HL-60 (cell line): ENCODE results near the gene COL19A1.

Experiments
- DNase-seq, 2 experiments: peaks; one replicate each; pipeline ENCODE4 v3.0.0-alpha.2; 2010 to 2020; ENCODE audit warnings: low read depth in 1 of 2, low spot score in 1 of 2
- H3K27ac ChIP-seq: fragments of 250-450 bp; sonication (Bioruptor Pico); replicated peaks from 2 replicates; pipeline ENCODE4 v1.5.1; 2020; ENCODE audit warnings: mild to moderate bottlenecking, moderate library complexity
- H3K27me3 ChIP-seq: fragments of 250-450 bp; sonication (Bioruptor Pico); 2 replicates; pipeline ENCODE4 v1.5.1; 2021; ENCODE audit warnings: mild to moderate bottlenecking, moderate library complexity; ENCODE audit not compliant: insufficient read depth, poor library complexity, severe bottlenecking
- H3K4me3 ChIP-seq: replicated peaks from 2 replicates; pipeline ENCODE4 v1.5.1; 2011; ENCODE audit warnings: mild to moderate bottlenecking, control low read depth, low read length; ENCODE audit not compliant: insufficient read depth
- GABPA ChIP-seq: IDR thresholded peaks from 2 replicates; pipeline ENCODE4 v1.6.1; 2012; ENCODE audit warnings: low read depth
- POLR2AphosphoS5 ChIP-seq: IDR thresholded peaks from 2 replicates; pipeline ENCODE4 v1.6.1; 2012; ENCODE audit warnings: low read depth
- SPI1 ChIP-seq: IDR thresholded peaks from 2 replicates; pipeline ENCODE4 v1.6.1; 2012; ENCODE audit warnings: low read depth, mild to moderate bottlenecking, borderline replicate concordance
- TF ChIP-seq, protein P1 (sequence below): IDR thresholded peaks from one replicate; pipeline ENCODE4 v1.5.1; 2011; ENCODE audit warnings: low read length, control low read depth, inconsistent platforms; ENCODE audit not compliant: insufficient read depth
- TF ChIP-seq, protein P2 (sequence below): IDR thresholded peaks from 2 replicates; pipeline ENCODE4 v1.6.1; 2012; ENCODE audit warnings: low read depth; ENCODE audit not compliant: insufficient replicate concordance

The COL19A1 gene

DNA sequence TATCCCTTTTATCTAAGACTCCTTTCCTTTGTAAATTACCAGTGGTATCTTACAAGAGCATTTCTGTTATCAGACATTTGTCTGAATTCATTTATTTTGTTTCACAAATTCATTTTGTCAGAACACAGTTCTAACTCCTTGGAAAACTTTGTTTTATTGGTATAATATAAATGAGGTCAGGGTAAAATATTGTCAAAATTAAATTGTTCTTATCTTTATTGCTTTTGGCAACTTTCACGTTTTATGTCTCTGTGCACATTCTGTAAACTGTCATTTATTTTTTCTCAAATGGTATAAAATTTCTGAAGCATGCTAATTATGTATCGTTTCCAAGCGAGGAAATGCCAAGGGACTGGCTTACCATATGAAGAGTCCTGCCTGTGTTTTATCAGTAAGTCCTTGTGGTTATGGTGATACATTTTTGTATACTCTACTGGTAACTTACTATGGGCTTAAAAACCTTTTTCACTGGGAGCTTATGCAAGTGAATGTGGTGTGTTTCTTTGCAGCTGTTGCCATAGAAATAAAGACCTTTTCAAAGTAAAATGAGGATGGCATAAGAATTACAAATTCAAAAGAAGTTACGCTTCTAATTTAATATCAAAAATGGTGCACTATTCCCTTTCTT, 214.2 kb downstream of the COL19A1 start:
- no peak for DNase-seq
- H3K27ac ChIP-seq: no peak overlapping the region
- H3K4me3 ChIP-seq: no peak overlapping the region
- no peaks in the 10 kb centered on the region for H3K27me3 ChIP-seq
- TF ChIP-seq SPI1 (no peak), GABPA (no peak), POLR2AphosphoS5 (no peak)
- TF ChIP-seq, protein P1, sequence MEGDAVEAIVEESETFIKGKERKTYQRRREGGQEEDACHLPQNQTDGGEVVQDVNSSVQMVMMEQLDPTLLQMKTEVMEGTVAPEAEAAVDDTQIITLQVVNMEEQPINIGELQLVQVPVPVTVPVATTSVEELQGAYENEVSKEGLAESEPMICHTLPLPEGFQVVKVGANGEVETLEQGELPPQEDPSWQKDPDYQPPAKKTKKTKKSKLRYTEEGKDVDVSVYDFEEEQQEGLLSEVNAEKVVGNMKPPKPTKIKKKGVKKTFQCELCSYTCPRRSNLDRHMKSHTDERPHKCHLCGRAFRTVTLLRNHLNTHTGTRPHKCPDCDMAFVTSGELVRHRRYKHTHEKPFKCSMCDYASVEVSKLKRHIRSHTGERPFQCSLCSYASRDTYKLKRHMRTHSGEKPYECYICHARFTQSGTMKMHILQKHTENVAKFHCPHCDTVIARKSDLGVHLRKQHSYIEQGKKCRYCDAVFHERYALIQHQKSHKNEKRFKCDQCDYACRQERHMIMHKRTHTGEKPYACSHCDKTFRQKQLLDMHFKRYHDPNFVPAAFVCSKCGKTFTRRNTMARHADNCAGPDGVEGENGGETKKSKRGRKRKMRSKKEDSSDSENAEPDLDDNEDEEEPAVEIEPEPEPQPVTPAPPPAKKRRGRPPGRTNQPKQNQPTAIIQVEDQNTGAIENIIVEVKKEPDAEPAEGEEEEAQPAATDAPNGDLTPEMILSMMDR: no peak
- TF ChIP-seq, protein P2, sequence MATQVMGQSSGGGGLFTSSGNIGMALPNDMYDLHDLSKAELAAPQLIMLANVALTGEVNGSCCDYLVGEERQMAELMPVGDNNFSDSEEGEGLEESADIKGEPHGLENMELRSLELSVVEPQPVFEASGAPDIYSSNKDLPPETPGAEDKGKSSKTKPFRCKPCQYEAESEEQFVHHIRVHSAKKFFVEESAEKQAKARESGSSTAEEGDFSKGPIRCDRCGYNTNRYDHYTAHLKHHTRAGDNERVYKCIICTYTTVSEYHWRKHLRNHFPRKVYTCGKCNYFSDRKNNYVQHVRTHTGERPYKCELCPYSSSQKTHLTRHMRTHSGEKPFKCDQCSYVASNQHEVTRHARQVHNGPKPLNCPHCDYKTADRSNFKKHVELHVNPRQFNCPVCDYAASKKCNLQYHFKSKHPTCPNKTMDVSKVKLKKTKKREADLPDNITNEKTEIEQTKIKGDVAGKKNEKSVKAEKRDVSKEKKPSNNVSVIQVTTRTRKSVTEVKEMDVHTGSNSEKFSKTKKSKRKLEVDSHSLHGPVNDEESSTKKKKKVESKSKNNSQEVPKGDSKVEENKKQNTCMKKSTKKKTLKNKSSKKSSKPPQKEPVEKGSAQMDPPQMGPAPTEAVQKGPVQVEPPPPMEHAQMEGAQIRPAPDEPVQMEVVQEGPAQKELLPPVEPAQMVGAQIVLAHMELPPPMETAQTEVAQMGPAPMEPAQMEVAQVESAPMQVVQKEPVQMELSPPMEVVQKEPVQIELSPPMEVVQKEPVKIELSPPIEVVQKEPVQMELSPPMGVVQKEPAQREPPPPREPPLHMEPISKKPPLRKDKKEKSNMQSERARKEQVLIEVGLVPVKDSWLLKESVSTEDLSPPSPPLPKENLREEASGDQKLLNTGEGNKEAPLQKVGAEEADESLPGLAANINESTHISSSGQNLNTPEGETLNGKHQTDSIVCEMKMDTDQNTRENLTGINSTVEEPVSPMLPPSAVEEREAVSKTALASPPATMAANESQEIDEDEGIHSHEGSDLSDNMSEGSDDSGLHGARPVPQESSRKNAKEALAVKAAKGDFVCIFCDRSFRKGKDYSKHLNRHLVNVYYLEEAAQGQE: no peak

DNA sequence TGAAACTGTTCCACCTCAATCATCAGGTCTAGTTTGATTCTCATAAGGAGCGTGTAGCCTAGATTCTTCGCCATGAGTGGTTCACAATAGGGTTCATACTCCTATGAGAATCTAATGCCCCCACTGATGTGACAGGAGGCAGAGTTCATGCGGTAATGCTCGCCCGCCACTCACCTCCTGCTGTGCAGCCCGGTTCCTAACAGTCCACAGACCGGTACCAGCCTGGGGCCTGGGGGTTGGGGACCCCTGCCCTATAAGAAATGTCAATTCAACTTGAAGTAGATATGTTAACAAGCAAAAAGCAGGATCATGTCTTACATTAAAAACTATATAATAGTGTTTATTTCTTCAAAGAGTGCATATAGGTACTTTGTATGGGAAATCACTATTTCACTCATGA, 216.5 kb downstream of the COL19A1 start:
- TF ChIP-seq SPI1: no peak
- TF ChIP-seq, protein P1: no peak
- no peak for TF ChIP-seq POLR2AphosphoS5
- TF ChIP-seq, protein P2: no peak
- TF ChIP-seq GABPA: no peak
- Histone ChIP-seq H3K27ac (no peak overlapping the region), H3K27me3 (no peaks in the 10 kb centered on the region), H3K4me3 (no peak overlapping the region)
- no peak for DNase-seq

DNA sequence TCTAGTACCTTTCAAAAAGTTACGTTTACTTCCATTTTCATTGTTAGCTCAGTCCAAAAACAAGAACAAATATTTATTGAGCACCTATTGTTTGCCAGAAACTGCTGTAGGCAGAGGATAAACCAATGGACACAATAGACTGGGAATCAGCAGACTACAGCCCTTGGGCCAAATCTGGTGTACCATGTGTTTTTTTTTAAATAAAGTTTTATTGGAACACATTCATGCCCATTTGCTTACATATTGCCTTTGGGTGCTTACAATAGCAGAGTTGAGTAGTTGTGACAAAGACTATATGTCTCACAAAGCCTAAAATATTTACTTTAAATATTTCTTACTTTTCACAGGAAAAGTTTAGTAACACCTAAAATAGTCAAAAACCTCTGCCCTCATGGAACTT, 220.4 kb downstream of the COL19A1 start:
- H3K4me3 ChIP-seq: no peak overlapping the region
- no peak for DNase-seq
- H3K27me3 ChIP-seq: no peaks in the 10 kb centered on the region
- no peak overlapping the region for H3K27ac ChIP-seq
- no peak for TF ChIP-seq SPI1
- TF ChIP-seq, protein P1: no peak

DNA sequence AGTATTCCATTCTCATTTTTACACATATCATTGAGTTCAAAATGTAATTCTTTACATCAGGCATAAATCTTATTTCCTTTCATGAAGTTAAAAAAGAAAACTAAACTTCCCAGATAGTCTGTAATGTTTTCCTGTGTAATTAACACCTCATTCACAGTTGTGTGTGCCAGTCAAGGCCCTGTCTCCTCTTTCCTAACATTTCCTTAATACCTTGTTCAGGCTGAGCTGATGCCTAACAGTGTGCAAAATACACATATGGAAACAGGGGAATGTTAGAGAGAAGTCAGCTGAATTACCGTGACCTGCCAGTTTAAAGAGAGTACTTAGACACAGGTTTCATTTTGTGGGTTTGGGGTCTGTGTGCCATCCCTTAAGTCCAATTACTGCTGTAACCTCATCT, 227.8 kb downstream of the COL19A1 start:
- Histone ChIP-seq H3K27ac (no peak overlapping the region), H3K4me3 (no peak overlapping the region), H3K27me3 (peaks cover 2% of the 10 kb centered on the region)
- no peak for DNase-seq
- TF ChIP-seq, protein P1: no peak
- TF ChIP-seq, protein P2: no peak
- TF ChIP-seq SPI1: no peak
- TF ChIP-seq POLR2AphosphoS5: no peak
- no peak for TF ChIP-seq GABPA
